ENCODE data around the gene PSG6.
"Not testable (repeated sequence)": the region's sequence is repeated elsewhere in the genome, so short reads cannot be mapped to it uniquely, and the experiment has no call there.

The PSG6 gene

DNA sequence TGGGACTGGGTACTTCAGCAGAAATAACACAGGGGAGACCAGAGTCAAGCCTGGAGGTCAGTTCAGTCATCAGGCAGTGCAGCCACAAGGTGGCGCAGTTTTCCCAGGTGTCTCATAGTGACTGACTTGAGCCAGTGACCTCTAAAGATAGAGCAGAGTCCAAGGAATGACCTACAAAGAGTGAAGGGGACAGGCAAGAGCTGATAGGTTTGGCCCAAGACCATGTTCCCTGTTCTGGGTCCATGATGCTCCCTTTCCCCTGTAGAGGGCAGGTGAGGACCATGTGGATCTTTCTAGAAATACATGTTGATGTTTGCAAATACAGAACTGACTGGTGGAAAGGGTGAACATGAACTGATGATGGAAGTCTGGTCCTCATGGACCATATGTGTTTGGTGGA lies 12.5 kb upstream of the PSG6 start:
- H3K4me3 ChIP-seq (ENCODE audit: low read depth, low read length); H3K4me1 ChIP-seq; H3K9me3 ChIP-seq; H3K36me3 ChIP-seq; H3K27me3 ChIP-seq: not testable (repeated sequence)
- TF ChIP-seq CTCF (IDR thresholded peaks at IDR 0.05; ENCODE audit: low read depth, low read length) = peak; percentile 32
- peak; percentile 59 for DNase-seq

DNA sequence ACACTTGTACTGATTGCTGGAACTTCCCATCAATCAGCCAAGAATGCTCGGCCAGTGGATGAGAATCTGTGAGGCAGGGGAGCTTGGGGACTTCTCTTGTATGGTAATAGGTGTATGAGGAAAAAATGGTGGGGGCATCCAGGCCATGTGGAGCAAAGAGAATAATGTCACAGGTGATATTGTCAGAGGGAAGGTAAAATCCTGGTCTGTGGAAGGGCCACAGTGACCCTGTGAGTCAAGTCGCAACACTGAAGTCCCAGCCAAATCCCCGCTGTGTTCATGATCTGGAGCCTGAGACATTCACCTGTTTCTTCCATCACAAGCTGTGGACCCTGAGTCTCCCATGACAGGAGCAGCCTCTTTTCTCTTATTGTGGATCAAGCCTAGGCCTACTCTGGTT lies 11.2 kb upstream of the PSG6 start:
- no peak for TF ChIP-seq CTCF (IDR thresholded peaks at IDR 0.05; ENCODE audit: low read depth, low read length)
- Histone ChIP-seq H3K27me3 (no peaks in the 10 kb centered on the region), H3K4me3 (ENCODE audit: low read depth, low read length) (no peak overlapping the region), H3K36me3 (no peaks in the 10 kb centered on the region), H3K9me3 (no peaks in the 10 kb centered on the region), H3K4me1 (no peaks in the 10 kb centered on the region)
- no peak for DNase-seq

DNA sequence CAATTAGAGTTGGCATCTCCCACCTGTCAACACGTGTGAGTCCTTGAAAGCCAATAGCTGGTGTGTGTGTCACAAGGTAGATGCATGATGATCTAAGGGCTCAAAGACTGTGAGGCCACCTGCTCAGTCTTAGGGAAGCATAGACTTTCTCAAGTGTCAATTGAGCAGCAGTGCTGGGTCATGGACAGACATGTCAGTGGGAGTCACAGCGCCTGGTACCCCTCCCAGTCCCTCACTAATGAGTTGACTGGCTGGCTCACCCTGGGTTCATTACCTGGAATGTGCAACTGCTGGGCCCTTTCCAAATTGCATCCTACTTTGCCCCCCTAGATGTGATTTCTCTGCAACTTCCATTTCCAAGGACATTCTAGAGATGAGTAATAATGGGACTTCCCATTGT lies 9.1 kb upstream of the PSG6 start:
- no peak overlapping the region for H3K4me3 ChIP-seq (ENCODE audit: low read depth, low read length)
- DNase-seq = no peak
- no peaks in the 10 kb centered on the region for H3K4me1 ChIP-seq
- H3K27me3 ChIP-seq = no peaks in the 10 kb centered on the region
- H3K9me3 ChIP-seq = no peaks in the 10 kb centered on the region
- no peak for TF ChIP-seq CTCF (IDR thresholded peaks at IDR 0.05; ENCODE audit: low read depth, low read length)
- H3K36me3 ChIP-seq = no peaks in the 10 kb centered on the region

GRCh38 chr19:42923106-42923505 lies 5.4 kb upstream of the PSG6 start:
- H3K9me3 ChIP-seq; H3K36me3 ChIP-seq; H3K27me3 ChIP-seq; H3K4me3 ChIP-seq (ENCODE audit: low read depth, low read length); H3K4me1 ChIP-seq: not testable (repeated sequence)
- TF ChIP-seq CTCF (IDR thresholded peaks at IDR 0.05; ENCODE audit: low read depth, low read length) = peak; percentile 65
- DNase-seq = peak; percentile 53

GRCh38 chr19:42920971-42921370 lies 3.3 kb upstream of the PSG6 start:
- not testable (repeated sequence) for H3K4me1 ChIP-seq, H3K9me3 ChIP-seq, DNase-seq

GRCh38 chr19:42919757-42920079 lies 2.0 kb upstream of the PSG6 start:
- no peaks in the 10 kb centered on the region for H3K36me3 ChIP-seq
- 0 out of 2 replicates have a peak, but pooled peaks have one; percentile 1 for TF ChIP-seq CTCF (IDR thresholded peaks at IDR 0.05; ENCODE audit: low read depth, low read length)
- H3K4me3 ChIP-seq (ENCODE audit: low read depth, low read length) = no peak overlapping the region
- H3K9me3 ChIP-seq = no peaks in the 10 kb centered on the region
- DNase-seq = no peak
- H3K4me1 ChIP-seq = no peaks in the 10 kb centered on the region
- H3K27me3 ChIP-seq = no peaks in the 10 kb centered on the region

More at GRCh38 chr19:42920971-42921370, 3.3 kb upstream of the PSG6 start:
- H3K4me3 ChIP-seq (ENCODE audit: low read depth, low read length); H3K27me3 ChIP-seq; H3K36me3 ChIP-seq: not testable (repeated sequence)

- peak; percentile 25; the same call in 1 of the 2 replicates for TF ChIP-seq CTCF (IDR thresholded peaks at IDR 0.05; ENCODE audit: low read depth, low read length)
- H3K36me3 ChIP-seq; DNase-seq; H3K9me3 ChIP-seq; H3K4me1 ChIP-seq; H3K27me3 ChIP-seq; H3K4me3 ChIP-seq (ENCODE audit: low read depth, low read length): not testable (repeated sequence)
These were observed 1.5 kb upstream of the PSG6 start for GRCh38 chr19:42919070-42919756.

DNA sequence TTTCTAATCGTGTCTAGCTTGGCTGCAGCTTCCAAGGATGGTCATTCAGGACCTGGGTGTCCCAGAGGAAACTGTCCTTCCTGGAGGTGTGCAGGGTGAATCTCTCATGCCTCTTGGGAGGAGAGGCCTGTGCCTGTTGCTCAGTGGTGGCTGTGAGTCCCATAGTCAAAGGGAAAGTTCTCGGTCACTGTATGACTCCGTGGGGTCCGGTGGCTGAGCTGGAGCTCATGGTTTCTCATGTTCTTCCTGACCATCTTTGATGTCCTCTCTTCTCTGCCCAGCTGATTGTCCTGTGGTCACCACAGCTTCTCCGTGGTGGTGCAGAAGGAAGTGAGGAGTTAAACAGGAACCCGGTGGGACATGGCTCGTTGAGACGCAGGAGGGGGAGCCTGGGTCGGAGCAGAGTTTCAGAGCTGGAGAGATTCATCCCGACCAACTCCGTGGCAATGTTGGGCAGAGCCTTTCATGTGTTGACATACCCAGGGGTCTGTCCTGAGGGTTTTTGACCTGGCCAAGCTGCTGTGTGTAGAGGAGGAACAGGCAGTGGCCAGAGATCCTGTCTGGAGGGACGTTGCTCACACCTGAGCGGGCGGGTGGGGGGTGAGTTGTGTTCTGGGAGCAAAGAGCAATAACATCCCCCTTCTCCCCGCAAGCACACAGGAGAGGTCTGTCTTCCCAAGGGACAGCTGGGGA lies 829 bp upstream of the PSG6 start:
- not testable (repeated sequence) for H3K4me3 ChIP-seq (ENCODE audit: low read depth, low read length); DNase-seq; H3K27me3 ChIP-seq; H3K9me3 ChIP-seq; H3K36me3 ChIP-seq; H3K4me1 ChIP-seq

DNA sequence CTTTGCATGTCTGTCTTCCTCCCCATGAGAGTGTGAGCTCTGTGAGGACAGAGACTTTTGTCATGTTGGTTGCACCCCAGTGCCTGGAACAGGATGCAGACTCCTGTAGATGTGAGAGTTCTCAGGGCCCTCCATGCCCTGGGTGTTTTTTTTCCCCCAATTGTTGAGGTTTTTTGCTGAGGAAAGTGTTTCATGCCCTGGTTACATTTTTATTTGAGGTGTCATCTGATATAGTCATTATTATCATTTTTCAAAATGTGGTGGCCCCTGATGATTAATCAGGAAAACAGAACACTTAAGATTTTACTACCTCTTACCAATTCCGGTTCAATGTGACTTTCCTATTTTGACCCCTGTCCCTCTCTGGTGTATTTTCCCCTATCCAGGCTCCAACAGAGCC lies 763 bp downstream of the PSG6 start:
- H3K9me3 ChIP-seq; H3K27me3 ChIP-seq; H3K36me3 ChIP-seq; H3K4me1 ChIP-seq; H3K4me3 ChIP-seq (ENCODE audit: low read depth, low read length); DNase-seq: not testable (repeated sequence)

Measured in BE2C (cell line).